Sigmoid colon (tissue), 7 donors: ENCODE measurements around the gene CABP7. TPM values are rescaled to one million over a fixed set of nuclear protein-coding genes. Genes with fewer than 3 reads are reported as not detected.
A peak's percentile ranks its signal among the peaks of the same experiment; 100 is the strongest.

ENCODE experiments used
- DNase-seq: peaks from one replicate; pipeline ENCODE4 v3.0.0-alpha.2; 2019
- H3K27ac ChIP-seq, 4 donors: fragments of 200-600 bp; sonication (generic); one replicate each; pipeline ENCODE4 v1.5.1; 2016 to 2019; ENCODE audit warnings: mild to moderate bottlenecking in 1 of 4
- H3K27me3 ChIP-seq, 3 donors: fragments of 200-600 bp; sonication (generic); one replicate each; pipeline ENCODE4 v1.5.1; 2019; ENCODE audit warnings: mild to moderate bottlenecking in 1 of 3
- H3K36me3 ChIP-seq, 4 donors: fragments of 200-600 bp; sonication (generic); one replicate each; pipeline ENCODE4 v1.5.1; 2016 to 2019
- H3K4me1 ChIP-seq, 4 donors: fragments of 200-600 bp; sonication (generic); one replicate each; pipeline ENCODE4 v1.5.1; 2017 to 2019
- H3K4me3 ChIP-seq, 4 donors: fragments of 200-600 bp; sonication (generic); one replicate each; pipeline ENCODE4 v1.5.1; 2017 to 2019; ENCODE audit warnings: mild to moderate bottlenecking in 2 of 4, moderate library complexity in 1 of 4
- H3K9me3 ChIP-seq, 4 donors: fragments of 200-600 bp in 3 of 4; sonication (generic) in 3 of 4; one replicate each; pipeline versions ENCODE4 v1.5.1 to v1.6.1; 2013 to 2019
- EP300 ChIP-seq, 4 donors: sonication (generic); formaldehyde crosslinking; IDR thresholded peaks; one replicate each; pipeline ENCODE4 v1.6.1; 2017; ENCODE audit warnings: antibody characterized with exemption in 4 of 4
- POLR2A ChIP-seq, 2 donors: fragments of 450-650 bp; IDR thresholded peaks; one replicate each; pipeline ENCODE4 v1.6.1; 2016; ENCODE audit warnings: antibody characterized with exemption in 2 of 2, mild to moderate bottlenecking in 2 of 2, moderate library complexity in 2 of 2
- POLR2AphosphoS5 ChIP-seq, 4 donors: sonication (generic); formaldehyde crosslinking; IDR thresholded peaks; one replicate each; pipeline ENCODE4 v1.6.1; 2017; ENCODE audit warnings: antibody characterized with exemption in 4 of 4
- WGBS, 2 donors: extraction: QIAGEN DNeasy Blood & Tissue Kit; methylation state at CpG; one replicate each; pipeline ENCODE4 v1.1.7; 2013; 5-methylcytosine and 5-hydroxymethylcytosine counted together
- intact Hi-C: fragments of 100-400 bp; cut with DNase I; formaldehyde crosslinking; loops from one replicate; pipeline ENCODE4 v1.15.1; 2023
- polyA plus RNA-seq, 3 donors: library from polyadenylated mRNA; stranded (reverse); fragments of 200-250 nt; gene quantifications; one replicate each; pipeline ENCODE4 v1.2.3, GENCODE V29; 2013
- total RNA-seq, 4 donors: library from RNA; depleted of rRNA; stranded (reverse); fragments of >200 nt; gene quantifications; one replicate each; pipeline ENCODE4 v1.1.0, GENCODE V29; 2016
- TF ChIP-seq, protein P1 (sequence below), 4 experiments: fragments of 450-650 bp in 3 of 4; fragments of 200-600 bp in 1 of 4; IDR thresholded peaks; one replicate each; pipeline ENCODE4 v1.5.1; 2016 to 2019; ENCODE audit warnings: antibody characterized with exemption in 4 of 4, mild to moderate bottlenecking in 3 of 4, moderate library complexity in 2 of 4
- donor health status: healthy with polysubstance abuse.
- donor health status: Bipolar disorder and iron deficiency.
- donor health status: healthy.

Gene CABP7
- total and polyA plus RNA-seq, 7 donors, result under 0.01 to 1.1 (median 0.47) TPM; not detected in 4

DNA sequence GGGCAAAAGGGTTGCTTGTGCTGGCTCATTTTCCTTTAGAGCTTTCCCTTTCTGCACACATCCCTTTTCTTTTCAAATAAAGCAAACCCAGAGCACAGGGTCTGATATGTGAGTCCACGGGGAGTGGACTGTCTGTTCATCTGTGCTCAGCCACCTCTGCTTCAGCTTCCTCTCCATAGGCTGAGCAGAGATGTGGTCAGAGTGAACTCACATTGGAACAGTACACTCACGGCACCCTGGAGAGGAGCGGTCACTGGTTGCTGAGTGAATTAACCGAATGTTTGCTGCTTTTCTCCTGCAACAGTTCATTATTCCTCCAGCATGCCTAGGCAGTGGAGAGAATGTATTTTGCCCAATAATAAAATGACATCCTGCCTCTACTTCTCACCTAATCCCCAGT lies 36.3 kb upstream of the CABP7 start:
- Histone ChIP-seq H3K36me3 (peaks cover 0 to 73% (median 12%) of the 10 kb centered on the region in 4 donors), H3K9me3 (no peaks in the 10 kb centered on the region), H3K27ac (no peak overlapping the region), H3K4me3 (no peak overlapping the region), H3K4me1 (peaks cover 0 to 32% (median 26%) of the 10 kb centered on the region in 4 donors), H3K27me3 (no peaks in the 10 kb centered on the region)
- intact Hi-C loops, result no loop called here
- 95 to 98% methylated on average over 4 of the region's 4 CpGs for WGBS, 2 donors
- no peak for DNase-seq
- TF ChIP-seq, protein P1, sequence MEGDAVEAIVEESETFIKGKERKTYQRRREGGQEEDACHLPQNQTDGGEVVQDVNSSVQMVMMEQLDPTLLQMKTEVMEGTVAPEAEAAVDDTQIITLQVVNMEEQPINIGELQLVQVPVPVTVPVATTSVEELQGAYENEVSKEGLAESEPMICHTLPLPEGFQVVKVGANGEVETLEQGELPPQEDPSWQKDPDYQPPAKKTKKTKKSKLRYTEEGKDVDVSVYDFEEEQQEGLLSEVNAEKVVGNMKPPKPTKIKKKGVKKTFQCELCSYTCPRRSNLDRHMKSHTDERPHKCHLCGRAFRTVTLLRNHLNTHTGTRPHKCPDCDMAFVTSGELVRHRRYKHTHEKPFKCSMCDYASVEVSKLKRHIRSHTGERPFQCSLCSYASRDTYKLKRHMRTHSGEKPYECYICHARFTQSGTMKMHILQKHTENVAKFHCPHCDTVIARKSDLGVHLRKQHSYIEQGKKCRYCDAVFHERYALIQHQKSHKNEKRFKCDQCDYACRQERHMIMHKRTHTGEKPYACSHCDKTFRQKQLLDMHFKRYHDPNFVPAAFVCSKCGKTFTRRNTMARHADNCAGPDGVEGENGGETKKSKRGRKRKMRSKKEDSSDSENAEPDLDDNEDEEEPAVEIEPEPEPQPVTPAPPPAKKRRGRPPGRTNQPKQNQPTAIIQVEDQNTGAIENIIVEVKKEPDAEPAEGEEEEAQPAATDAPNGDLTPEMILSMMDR (IDR thresholded peaks at IDR 0.05), result no peak
- no peak for TF ChIP-seq POLR2A (IDR thresholded peaks at IDR 0.05)
- TF ChIP-seq POLR2AphosphoS5 (IDR thresholded peaks at IDR 0.05), result no peak
- TF ChIP-seq EP300 (IDR thresholded peaks at IDR 0.05), result no peak

DNA sequence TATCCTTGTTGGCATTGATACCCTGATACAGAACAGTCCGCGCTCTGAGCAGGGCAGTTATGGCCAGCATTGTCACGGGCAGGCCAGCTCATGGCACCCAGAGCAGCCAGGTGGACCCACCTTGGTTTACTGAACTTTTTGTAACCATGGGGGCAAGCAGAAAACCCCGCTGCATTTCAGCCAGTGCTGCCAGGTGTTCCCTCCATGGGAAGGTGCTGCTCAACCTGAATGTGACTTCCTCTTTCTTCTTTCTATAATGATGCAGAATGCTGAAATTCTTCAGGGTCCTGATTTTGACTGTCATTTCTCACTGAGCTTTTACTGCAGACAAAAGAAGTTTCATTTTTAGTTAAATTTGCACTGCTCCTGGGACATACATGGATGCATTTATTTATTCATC lies 35.6 kb upstream of the CABP7 start:
- no peak for DNase-seq
- 93 to 98% methylated on average over 4 of the region's 4 CpGs for WGBS, 2 donors
- intact Hi-C loops, result no loop called here
- Histone ChIP-seq H3K27ac (no peak overlapping the region), H3K9me3 (no peaks in the 10 kb centered on the region), H3K36me3 (peaks cover 0 to 66% (median 7%) of the 10 kb centered on the region in 4 donors), H3K27me3 (no peaks in the 10 kb centered on the region), H3K4me1 (peaks cover 0 to 30% (median 21%) of the 10 kb centered on the region in 4 donors), H3K4me3 (no peak overlapping the region)
- no peak for TF ChIP-seq POLR2A (IDR thresholded peaks at IDR 0.05)
- TF ChIP-seq, protein P1 (IDR thresholded peaks at IDR 0.05), result no peak
- TF ChIP-seq POLR2AphosphoS5 (IDR thresholded peaks at IDR 0.05), result no peak
- no peak for TF ChIP-seq EP300 (IDR thresholded peaks at IDR 0.05)

DNA sequence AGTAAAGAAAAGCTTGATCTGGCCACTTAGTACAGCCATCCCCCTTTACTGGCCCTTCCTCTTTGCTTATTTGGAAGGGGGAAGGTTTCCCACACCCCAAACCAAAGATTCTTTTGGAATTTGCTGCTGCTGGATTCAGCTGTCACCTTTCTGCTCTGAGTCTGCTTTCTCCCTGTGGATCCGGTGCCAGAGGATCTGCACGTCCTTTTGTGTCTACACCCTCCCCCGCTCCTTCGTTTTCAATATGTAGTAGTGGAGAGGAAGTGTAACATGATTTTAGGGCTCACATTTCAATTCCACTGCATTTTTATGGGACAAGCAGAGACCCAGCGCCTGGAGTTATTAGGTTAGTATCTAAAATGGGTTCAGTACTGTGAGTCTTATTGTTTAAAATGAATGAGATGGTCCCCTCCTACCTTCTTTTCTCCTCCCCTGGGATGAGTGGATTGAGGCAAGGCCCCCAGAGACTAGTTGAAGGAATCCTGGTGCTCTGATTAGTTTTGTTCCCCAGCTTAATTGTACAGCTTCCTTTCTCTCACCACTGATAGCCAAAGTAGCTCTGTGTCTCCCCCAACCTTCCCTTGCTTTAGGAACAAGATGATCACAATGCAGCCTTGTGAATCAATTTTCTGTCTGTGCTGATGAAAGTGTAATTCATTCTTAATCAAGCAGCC lies 30.5 kb upstream of the CABP7 start:
- peaks cover 0 to 28% (median 16%) of the 10 kb centered on the region in 4 donors for H3K4me1 ChIP-seq
- 85 to 90% methylated on average over 5 of the region's 5 CpGs for WGBS, 2 donors
- no peaks in the 10 kb centered on the region for H3K9me3 ChIP-seq
- peak overlapping the region in 1 of 4 donors; percentile 23 for H3K27ac ChIP-seq
- H3K27me3 ChIP-seq, result no peaks in the 10 kb centered on the region
- TF ChIP-seq EP300 (IDR thresholded peaks at IDR 0.05), result no peak
- TF ChIP-seq, protein P1 (IDR thresholded peaks at IDR 0.05), result no peak
- no peak for TF ChIP-seq POLR2AphosphoS5 (IDR thresholded peaks at IDR 0.05)
- TF ChIP-seq POLR2A (IDR thresholded peaks at IDR 0.05), result no peak
- no peak overlapping the region for H3K4me3 ChIP-seq
- intact Hi-C loops, result loop anchor here (5.0 kb wide), 1 partner anchor 313 kb away; no protein-coding TSS in a partner anchor
- peaks cover 0 to 38% (median 0%) of the 10 kb centered on the region in 4 donors for H3K36me3 ChIP-seq
- DNase-seq, result no peak

DNA sequence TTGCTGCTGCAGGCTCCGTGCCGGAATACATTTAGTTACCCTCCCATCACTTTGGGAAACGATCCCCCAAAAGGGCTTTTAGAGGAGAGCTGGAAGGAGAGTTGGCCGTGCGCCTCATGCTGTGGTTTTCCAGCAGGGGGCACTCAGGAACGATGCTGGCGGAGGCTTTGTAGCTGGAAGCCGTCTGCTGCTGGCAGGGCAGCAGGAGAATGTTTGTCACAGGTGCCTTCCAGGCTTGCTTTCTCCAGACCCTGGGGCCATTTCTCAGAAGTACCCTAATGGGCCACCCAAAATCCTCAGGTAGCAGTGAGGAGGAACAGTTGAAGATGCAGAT lies 30.0 kb upstream of the CABP7 start:
- peak overlapping the region in 3 of 4 donors; percentile 8 to 23 (median 17) for H3K27ac ChIP-seq
- 20 to 42% methylated on average over 8 of the region's 8 CpGs for WGBS, 2 donors
- TF ChIP-seq, protein P1 (IDR thresholded peaks at IDR 0.05), result peak; percentile 37 to 64 (median 49)
- TF ChIP-seq POLR2AphosphoS5 (IDR thresholded peaks at IDR 0.05), result no peak
- peaks cover 0 to 38% (median 2%) of the 10 kb centered on the region in 4 donors for H3K36me3 ChIP-seq
- no peaks in the 10 kb centered on the region for H3K27me3 ChIP-seq
- no peak overlapping the region for H3K4me3 ChIP-seq
- H3K4me1 ChIP-seq, result peaks cover 0 to 28% (median 16%) of the 10 kb centered on the region in 4 donors
- intact Hi-C loops, result loop anchor here (5.0 kb wide), 1 partner anchor 312 kb away; no protein-coding TSS in a partner anchor
- no peaks in the 10 kb centered on the region for H3K9me3 ChIP-seq
- no peak for DNase-seq
